Sigmoid colon (tissue), 7 donors: ENCODE data around the gene CYBRD1. TPM values are rescaled to one million over a fixed set of nuclear protein-coding genes. Genes with fewer than 3 reads are reported as not detected.
A peak's percentile ranks its signal among the peaks of the same experiment; 100 is the strongest.

Experiments used
- DNase-seq: peaks from one replicate; pipeline ENCODE4 v3.0.0-alpha.2; 2019
- H3K27ac ChIP-seq, 4 donors: fragments of 200-600 bp; sonication (generic); one replicate each; pipeline ENCODE4 v1.5.1; 2016 to 2019; ENCODE audit warnings: mild to moderate bottlenecking in 1 of 4
- H3K27me3 ChIP-seq, 3 donors: fragments of 200-600 bp; sonication (generic); one replicate each; pipeline ENCODE4 v1.5.1; 2019; ENCODE audit warnings: mild to moderate bottlenecking in 1 of 3
- H3K36me3 ChIP-seq, 4 donors: fragments of 200-600 bp; sonication (generic); one replicate each; pipeline ENCODE4 v1.5.1; 2016 to 2019
- H3K4me1 ChIP-seq, 4 donors: fragments of 200-600 bp; sonication (generic); one replicate each; pipeline ENCODE4 v1.5.1; 2017 to 2019
- H3K4me3 ChIP-seq, 4 donors: fragments of 200-600 bp; sonication (generic); one replicate each; pipeline ENCODE4 v1.5.1; 2017 to 2019; ENCODE audit warnings: mild to moderate bottlenecking in 2 of 4, moderate library complexity in 1 of 4
- H3K9me3 ChIP-seq, 4 donors: fragments of 200-600 bp in 3 of 4; sonication (generic) in 3 of 4; one replicate each; pipeline versions ENCODE4 v1.5.1 to v1.6.1; 2013 to 2019
- CTCF ChIP-seq, 4 experiments: fragments of 450-650 bp in 3 of 4; fragments of 200-600 bp in 1 of 4; IDR thresholded peaks; one replicate each; pipeline ENCODE4 v1.5.1; 2016 to 2019; ENCODE audit warnings: antibody characterized with exemption in 4 of 4, mild to moderate bottlenecking in 3 of 4, moderate library complexity in 2 of 4
- EP300 ChIP-seq, 4 donors: sonication (generic); formaldehyde crosslinking; IDR thresholded peaks; one replicate each; pipeline ENCODE4 v1.6.1; 2017; ENCODE audit warnings: antibody characterized with exemption in 4 of 4
- POLR2A ChIP-seq, 2 donors: fragments of 450-650 bp; IDR thresholded peaks; one replicate each; pipeline ENCODE4 v1.6.1; 2016; ENCODE audit warnings: antibody characterized with exemption in 2 of 2, mild to moderate bottlenecking in 2 of 2, moderate library complexity in 2 of 2
- POLR2AphosphoS5 ChIP-seq, 4 donors: sonication (generic); formaldehyde crosslinking; IDR thresholded peaks; one replicate each; pipeline ENCODE4 v1.6.1; 2017; ENCODE audit warnings: antibody characterized with exemption in 4 of 4
- WGBS, 2 donors: extraction: QIAGEN DNeasy Blood & Tissue Kit; methylation state at CpG; one replicate each; pipeline ENCODE4 v1.1.7; 2013; 5-methylcytosine and 5-hydroxymethylcytosine counted together
- intact Hi-C: fragments of 100-400 bp; cut with DNase I; formaldehyde crosslinking; loops from one replicate; pipeline ENCODE4 v1.15.1; 2023
- polyA plus RNA-seq, 3 donors: library from polyadenylated mRNA; stranded (reverse); fragments of 200-250 nt; gene quantifications; one replicate each; pipeline ENCODE4 v1.2.3, GENCODE V29; 2013
- total RNA-seq, 4 donors: library from RNA; depleted of rRNA; stranded (reverse); fragments of >200 nt; gene quantifications; one replicate each; pipeline ENCODE4 v1.1.0, GENCODE V29; 2016
- donor health status: healthy with polysubstance abuse.
- donor health status: Bipolar disorder and iron deficiency.
- donor health status: healthy.

CYBRD1 gene
- total RNA-seq (100 to 1,000 TPM; 119 to 250 (median 197) TPM), polyA plus RNA-seq (10 to 100 TPM in 2 of 3 donors, 1 to 10 TPM in 1; 7.6 to 42.6 (median 26.5) TPM)

- Histone ChIP-seq H3K27me3 (no peaks in the 10 kb centered on the region), H3K9me3 (no peaks in the 10 kb centered on the region), H3K27ac (peak within 1 kb of the TSS; percentile 93 to 98 (median 95)), H3K4me1 (peaks cover 0 to 26% (median 21%) of the 10 kb centered on the region in 4 donors), H3K4me3 (peak within 1 kb of the TSS; percentile 83 to 99 (median 93)), H3K36me3 (no peaks in the 10 kb centered on the region)
- intact Hi-C loops: loop anchor here (1.0 to 5.0 kb wide), 4 partner anchors 88 to 595 kb away; partner anchors contain the start of genes DCAF17, GORASP2 and TLK1
- peak; percentile 96 for DNase-seq
- TF ChIP-seq CTCF (IDR thresholded peaks at IDR 0.05) (no peak), EP300 (IDR thresholded peaks at IDR 0.05) (peak in 1 of 4 donors; percentile 56), POLR2A (IDR thresholded peaks at IDR 0.05) (peak; percentile 58 to 72), POLR2AphosphoS5 (IDR thresholded peaks at IDR 0.05) (peak; percentile 79 to 91 (median 88))
- WGBS, 2 donors: 0 to 1% methylated on average over 45 of the region's 45 CpGs
These were observed at the start of gene CYBRD1 for GRCh38 chr2:171522052-171522787. Gene CYBRD1, plus strand, starts transcription at chr2:171522474. Its CDS starts 72 bp downstream, at chr2:171522546.

GRCh38 chr2:171475979-171476378 lies 46.3 kb upstream of the CYBRD1 start:
- TF ChIP-seq CTCF (IDR thresholded peaks at IDR 0.05): no peak
- no peak for TF ChIP-seq POLR2A (IDR thresholded peaks at IDR 0.05)
- no peak for TF ChIP-seq EP300 (IDR thresholded peaks at IDR 0.05)
- no peak for TF ChIP-seq POLR2AphosphoS5 (IDR thresholded peaks at IDR 0.05)
- 12 to 57% methylated on average over 1 of the region's 1 CpG for WGBS, 2 donors
- no peak overlapping the region for H3K4me3 ChIP-seq
- intact Hi-C loops: no loop called here
- no peaks in the 10 kb centered on the region for H3K27me3 ChIP-seq
- H3K27ac ChIP-seq: no peak overlapping the region
- H3K36me3 ChIP-seq: peaks cover 0 to 59% (median 9%) of the 10 kb centered on the region in 4 donors
- no peaks in the 10 kb centered on the region for H3K4me1 ChIP-seq
- DNase-seq: no peak
- no peaks in the 10 kb centered on the region for H3K9me3 ChIP-seq

- DNase-seq: no peak
- H3K4me1 ChIP-seq: peaks cover 0 to 13% (median 3%) of the 10 kb centered on the region in 4 donors
- peaks cover 0 to 46% (median 9%) of the 10 kb centered on the region in 4 donors for H3K36me3 ChIP-seq
- WGBS, 2 donors: 8 to 65% methylated on average over 1 of the region's 1 CpG
- no peaks in the 10 kb centered on the region for H3K9me3 ChIP-seq
- intact Hi-C loops: no loop called here
- no peak overlapping the region for H3K27ac ChIP-seq
- no peak for TF ChIP-seq POLR2AphosphoS5 (IDR thresholded peaks at IDR 0.05)
- no peak for TF ChIP-seq POLR2A (IDR thresholded peaks at IDR 0.05)
- TF ChIP-seq EP300 (IDR thresholded peaks at IDR 0.05): no peak
- no peak for TF ChIP-seq CTCF (IDR thresholded peaks at IDR 0.05)
- H3K27me3 ChIP-seq: no peaks in the 10 kb centered on the region
- no peak overlapping the region for H3K4me3 ChIP-seq
These were observed 43.9 kb upstream of the CYBRD1 start for GRCh38 chr2:171478345-171478744.

GRCh38 chr2:171479154-171479814 lies 43.0 kb upstream of the CYBRD1 start:
- 83 to 92% methylated on average over 3 of the region's 3 CpGs for WGBS, 2 donors
- DNase-seq: no peak

More at GRCh38 chr2:171479154-171479814, 43.0 kb upstream of the CYBRD1 start:
- H3K9me3 ChIP-seq: no peaks in the 10 kb centered on the region
- peaks cover 0 to 37% (median 9%) of the 10 kb centered on the region in 4 donors for H3K36me3 ChIP-seq
- H3K4me3 ChIP-seq: no peak overlapping the region
- no peak overlapping the region for H3K27ac ChIP-seq
- no peaks in the 10 kb centered on the region for H3K27me3 ChIP-seq
- H3K4me1 ChIP-seq: peaks cover 0 to 13% (median 3%) of the 10 kb centered on the region in 4 donors
- intact Hi-C loops: no loop called here
- TF ChIP-seq POLR2AphosphoS5 (IDR thresholded peaks at IDR 0.05) (no peak), POLR2A (IDR thresholded peaks at IDR 0.05) (no peak), EP300 (IDR thresholded peaks at IDR 0.05) (no peak), CTCF (IDR thresholded peaks at IDR 0.05) (no peak)
